HG02870 (cell line): ENCODE data around the gene EPB41L5.
"Not testable (repeated sequence)": the region's sequence is repeated elsewhere in the genome, so short reads cannot be mapped to it uniquely, and the experiment has no call there.

Experiments used
- ATAC-seq: cut with Tn5 transposase; IDR thresholded peaks from one replicate; pipeline ENCODE4 v1.9.1; 2021; ENCODE audit warnings: mild to moderate bottlenecking, moderate library complexity; ENCODE audit not compliant: unreplicated experiment

Gene EPB41L5

DNA sequence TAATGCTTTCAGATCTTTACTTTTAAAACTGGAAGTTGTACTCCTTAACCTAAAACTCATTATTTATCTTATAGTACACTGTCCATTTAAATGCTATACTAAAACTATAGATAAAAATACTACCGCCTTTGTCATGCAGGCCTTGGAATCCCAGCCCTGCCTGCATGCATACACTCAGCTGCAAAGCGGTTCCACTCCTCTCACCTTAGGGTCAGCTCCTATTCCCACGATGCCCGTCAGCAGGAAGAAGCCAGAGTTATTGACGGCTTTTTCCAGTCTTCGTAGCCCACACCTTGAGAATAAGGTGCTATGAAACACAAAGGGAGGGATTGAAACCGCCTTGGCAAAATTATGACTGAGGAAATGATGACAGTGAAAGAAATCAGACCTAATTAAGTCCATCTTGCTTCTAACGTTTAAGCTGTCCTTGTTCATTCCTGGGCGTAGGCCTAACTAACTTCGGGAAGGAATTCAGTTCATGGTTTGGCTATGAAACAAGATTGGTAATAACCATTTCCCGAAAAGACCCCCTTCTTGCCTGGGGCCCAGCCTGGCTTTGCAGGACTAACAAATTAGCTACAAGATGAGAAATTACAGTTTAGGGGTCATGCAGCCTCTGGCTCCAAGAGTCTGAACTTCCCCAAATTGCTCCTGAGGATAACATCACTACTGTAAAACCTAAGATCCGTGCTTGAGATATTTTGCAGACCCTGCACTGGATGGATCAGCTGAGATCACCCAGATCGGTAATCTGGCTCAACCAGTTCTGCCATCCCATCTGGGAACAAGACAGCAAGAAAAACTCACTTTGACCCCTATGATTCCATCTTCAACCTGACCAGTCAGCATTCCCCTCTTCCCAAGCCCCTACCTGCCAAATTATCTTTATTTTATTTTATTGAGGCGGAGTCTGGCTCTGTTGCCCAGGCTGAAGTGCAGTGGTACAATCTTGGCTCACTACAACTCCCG lies 17.1 kb downstream of the EPB41L5 start:
- no peak for ATAC-seq

DNA sequence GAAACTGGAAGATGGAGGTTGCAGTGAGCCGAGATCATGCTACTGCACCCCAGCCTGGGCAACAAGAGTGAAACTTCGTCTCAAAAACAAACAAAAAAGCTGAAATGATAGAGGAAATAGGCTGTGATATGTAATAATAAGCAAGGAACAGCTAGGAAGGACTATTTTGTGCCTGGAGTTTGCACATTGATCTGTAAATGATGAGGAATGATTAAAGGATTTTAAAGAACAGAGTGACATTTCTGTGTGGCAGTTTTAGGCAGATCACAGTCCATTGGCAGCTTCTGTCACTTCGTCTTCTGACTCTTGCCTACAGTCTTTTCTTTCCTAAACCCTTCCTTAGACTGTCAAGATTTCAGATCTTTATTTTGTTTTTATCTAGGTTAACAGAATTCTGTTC lies 19.4 kb downstream of the EPB41L5 start:
- no peak for ATAC-seq

DNA sequence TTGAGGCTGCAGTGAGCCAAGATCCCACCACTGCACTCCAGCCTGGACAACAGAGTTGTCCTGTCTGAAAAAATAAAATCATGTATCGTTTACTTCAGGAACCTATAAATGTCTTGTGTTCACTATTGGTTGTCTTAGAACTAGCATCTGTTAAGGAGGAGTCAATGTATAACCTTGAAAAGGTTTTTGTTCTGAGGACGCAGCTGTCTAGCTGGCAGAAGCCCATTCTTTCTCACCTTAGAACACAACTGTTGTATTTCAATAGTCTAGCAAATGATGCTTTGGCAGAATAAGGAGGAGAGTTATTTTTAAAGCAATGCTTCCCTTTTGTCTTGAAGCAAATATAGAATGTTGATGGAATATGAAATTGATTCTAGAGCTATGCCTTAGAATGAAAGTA lies 21.1 kb downstream of the EPB41L5 start:
- ATAC-seq: no peak

DNA sequence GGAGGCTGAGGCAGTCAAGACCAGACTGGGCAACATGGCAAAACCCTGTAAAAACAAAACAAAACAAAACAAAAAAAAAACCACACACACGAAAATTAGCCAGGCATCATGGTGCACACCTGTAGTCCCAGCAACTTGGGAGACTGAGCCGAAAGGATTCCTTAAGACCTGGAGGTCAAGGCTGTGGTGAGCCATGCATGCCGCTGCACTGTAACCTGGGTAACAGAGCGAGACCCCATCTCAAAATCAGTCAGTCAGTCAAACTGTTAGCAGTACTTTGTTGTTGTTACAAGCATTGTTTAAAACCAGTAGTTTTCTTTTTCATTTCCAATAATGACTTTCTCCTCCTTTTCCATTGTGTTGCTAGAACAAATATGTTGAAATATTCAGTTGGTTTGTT lies 21.7 kb downstream of the EPB41L5 start:
- no peak for ATAC-seq

DNA sequence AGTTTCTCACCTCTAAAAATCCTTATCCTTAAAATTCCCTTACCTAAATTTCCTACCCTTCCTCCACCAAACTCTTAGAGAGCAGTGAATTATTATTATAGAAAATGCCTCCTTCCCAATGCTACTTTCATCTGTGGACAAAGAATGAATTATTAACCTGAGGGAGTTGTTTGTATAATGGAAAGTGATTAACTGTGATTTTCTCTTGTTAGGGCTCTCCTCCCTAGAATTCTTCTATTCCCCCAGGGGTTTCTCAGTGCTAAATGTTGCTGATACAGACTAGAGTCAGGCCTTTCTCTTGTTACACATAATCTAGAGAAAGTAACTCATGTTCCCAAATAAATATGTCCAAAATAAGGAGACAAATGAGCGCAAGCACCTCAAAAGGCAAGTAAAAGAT lies 23.3 kb downstream of the EPB41L5 start:
- no peak for ATAC-seq

DNA sequence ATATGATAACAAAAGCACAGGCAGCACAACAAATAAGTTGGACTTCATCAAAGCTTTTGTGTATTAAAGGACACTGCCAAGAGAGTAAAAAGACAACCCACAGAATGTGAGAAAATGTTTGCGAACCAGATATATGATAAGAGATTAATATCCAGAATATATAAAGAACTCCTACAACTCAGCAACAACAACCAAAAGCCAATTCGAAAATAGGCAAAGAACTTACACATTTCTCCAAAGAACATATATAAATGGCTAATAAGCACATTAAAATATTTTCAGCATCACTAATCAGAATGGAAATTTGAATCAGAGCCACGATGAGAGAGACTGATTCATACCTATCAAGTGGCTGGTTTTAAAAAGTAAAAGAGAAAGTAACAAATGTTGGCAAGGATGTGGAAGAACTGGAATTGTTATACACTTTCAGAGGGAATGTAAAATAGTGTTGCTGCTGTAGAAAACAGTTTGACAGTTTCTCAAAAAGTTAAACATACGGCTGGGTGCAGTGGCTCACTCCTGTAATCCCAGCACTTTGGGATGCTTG lies 25.2 kb downstream of the EPB41L5 start:
- ATAC-seq: no peak

DNA sequence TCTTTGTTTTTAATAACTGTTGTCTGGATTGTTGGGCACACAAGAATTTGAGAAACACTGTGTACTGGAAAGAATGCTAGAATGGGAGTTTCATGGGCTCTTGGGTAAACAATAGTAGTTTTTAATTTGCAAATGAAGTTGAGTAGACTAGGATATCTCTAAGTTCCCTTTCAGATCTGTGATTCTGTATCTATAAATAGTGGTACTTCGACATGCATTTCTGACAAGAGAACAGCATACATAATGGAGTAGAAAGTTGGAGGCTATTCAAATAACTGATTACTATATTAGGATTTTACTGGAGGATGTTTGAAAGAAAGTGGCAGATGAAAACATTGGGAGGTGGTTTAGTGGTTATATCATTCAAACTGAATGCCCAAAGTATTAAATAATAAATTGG lies 29.5 kb downstream of the EPB41L5 start:
- no peak for ATAC-seq

- no peak for ATAC-seq
Observed at GRCh38 chr2:120044336-120044735, 31.5 kb downstream of the EPB41L5 start.

DNA sequence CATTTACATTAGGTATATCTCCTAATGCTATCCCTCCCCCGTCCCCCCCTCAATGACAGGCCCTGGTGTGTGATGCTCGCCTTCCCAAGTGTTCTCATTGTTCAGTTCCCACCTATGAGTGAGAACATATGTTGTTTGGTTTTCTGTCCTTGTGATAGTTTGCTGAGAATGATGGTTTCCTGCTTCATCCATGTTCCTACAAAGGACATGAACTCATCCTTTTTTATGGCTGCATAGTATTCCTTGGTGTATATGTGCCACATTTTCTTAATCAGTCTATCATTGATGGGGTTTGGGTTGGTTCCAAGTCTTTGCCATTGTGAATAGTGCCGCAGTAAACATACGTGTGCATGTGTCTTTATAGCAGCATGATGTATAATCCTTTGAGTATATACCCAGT lies 32.9 kb downstream of the EPB41L5 start:
- ATAC-seq: not testable (repeated sequence)

DNA sequence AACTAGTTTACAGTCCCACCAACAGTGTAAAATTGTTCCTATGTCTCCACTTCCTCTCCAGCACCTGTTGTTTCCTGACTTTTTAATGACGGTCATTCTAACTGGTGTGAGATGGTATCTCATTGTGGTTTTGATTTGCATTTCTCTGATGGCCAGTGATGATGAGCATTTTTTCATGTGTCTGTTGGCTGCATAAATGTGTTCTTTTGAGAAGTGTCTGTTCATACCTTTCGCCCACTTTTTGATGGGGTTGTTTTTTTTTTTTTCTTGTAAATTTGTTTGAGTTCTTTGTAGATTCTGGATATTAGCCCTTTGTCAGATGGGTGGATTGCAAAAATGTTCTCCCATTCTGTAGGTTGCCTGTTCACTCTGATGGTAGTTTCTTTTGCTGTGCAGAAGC lies 33.4 kb downstream of the EPB41L5 start:
- ATAC-seq: not testable (repeated sequence)

DNA sequence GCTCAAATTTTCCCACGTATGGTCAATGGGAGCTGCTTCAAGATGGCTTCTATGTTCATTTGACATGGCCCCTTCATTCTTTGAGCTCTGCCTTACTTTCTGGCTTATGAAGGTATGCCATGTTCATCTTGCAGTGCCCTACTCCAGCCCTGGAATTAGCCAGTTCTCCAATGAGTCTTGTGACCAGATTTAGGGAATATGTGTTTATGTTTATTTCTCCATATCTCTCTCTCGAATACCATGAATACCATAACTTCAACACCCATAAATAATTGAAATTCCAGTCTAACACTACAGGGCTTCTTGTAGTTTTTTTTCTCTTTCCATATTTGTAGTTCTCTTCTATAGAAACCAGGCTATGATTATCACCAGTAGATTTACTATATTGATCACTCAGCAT lies 39.7 kb downstream of the EPB41L5 start:
- no peak for ATAC-seq

GRCh38 chr2:120053891-120054290 lies 41.0 kb downstream of the EPB41L5 start:
- no peak for ATAC-seq

DNA sequence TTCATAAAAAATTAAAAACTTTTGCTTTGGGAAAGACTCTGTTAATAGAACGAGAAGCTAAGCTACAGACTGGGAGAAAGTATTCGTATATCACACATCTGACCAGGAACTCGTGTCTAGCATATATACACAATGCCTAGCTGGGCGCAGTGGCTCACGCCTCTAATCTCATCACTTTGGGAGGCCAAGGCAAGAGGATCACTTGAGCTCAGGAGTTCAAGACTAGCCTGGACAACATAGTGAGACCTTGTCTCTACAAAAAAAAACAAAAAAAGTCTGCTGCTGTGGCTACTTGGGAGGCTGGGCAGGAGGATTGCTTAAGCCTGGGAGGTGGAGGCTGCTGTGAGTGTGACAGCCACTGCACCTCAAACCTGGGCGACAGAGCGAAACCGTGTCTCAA lies 46.6 kb downstream of the EPB41L5 start:
- ATAC-seq: no peak

- ATAC-seq: no peak
Observed at GRCh38 chr2:120060088-120060623, 47.3 kb downstream of the EPB41L5 start.

- ATAC-seq: no peak
Observed at GRCh38 chr2:120064664-120065063, 51.8 kb downstream of the EPB41L5 start.

GRCh38 chr2:120066800-120067547 lies 54.1 kb downstream of the EPB41L5 start:
- ATAC-seq: no peak

DNA sequence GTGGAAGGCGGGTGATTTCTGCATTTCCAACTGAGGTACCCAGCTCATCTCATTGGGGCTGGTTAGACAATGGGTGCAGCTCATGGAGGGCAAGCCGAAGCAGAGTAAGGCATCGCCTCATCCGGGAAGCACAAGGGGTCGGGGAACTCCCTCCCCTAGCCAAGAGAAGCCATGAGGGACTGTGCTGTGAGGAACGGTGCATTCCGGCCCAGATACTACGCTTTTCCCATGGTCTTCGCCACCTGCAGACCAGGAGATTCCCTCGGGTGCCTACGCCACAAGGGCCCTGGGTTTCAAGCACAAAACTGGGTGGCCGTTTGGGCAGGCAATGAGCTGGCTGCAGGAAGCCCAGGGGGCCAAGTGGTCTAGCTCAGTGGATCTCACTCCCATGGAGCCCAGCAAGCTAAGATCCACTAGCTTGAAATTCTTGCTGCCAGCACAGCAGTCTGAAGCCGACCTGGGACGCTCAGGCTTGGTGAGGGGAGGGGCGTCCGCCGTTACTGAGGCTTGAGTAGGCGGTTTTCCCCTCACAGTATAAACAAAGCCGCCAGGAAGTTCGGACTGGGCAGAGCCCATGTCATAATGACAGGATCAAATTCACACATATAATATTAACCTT lies 55.3 kb downstream of the EPB41L5 start:
- not testable (repeated sequence) for ATAC-seq

DNA sequence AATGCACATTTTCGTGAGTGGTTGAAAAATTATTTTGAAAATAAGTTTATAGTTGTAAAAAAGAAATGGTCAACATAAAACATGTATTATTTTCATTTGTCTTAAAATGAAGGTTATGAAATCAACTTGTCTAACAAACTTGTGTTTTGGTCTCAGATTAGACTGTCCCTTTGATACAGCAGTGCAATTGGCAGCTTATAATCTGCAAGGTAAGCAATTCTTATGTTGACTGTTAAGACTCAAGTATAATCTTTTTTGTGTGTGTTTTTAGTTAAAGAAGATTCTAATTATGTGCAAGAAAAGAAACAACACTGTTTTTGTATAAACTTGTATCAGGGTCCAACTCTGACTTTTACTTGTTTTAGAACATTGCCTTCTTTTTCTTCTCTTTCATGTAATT lies 62.7 kb downstream of the EPB41L5 start:
- ATAC-seq: no peak

GRCh38 chr2:120077896-120078295 lies 65.0 kb downstream of the EPB41L5 start:
- no peak for ATAC-seq

GRCh38 chr2:120079647-120080046 lies 66.8 kb downstream of the EPB41L5 start:
- ATAC-seq: no peak

DNA sequence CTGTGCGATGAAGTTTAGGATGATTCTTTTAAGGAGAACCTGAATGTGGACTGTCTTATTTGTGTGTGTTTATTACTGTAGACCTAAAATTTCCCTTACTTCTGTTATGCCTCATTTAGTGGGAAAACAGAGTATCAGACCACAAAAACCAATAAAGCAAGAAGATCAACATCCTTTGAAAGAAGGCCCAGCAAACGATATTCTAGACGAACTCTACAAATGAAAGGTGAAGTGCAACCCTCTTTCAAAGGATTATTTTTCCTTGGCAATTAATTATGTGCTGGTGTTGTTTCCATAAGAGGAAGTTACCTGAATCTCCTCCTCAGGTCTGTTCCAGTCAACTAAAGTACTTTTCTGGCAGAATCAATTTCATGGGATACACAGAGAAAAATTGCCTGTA lies 78.6 kb downstream of the EPB41L5 start:
- ATAC-seq: no peak
